ENCODE measurements around the gene CYP2A6.
"Not testable (repeated sequence)": the region's sequence is repeated elsewhere in the genome, so short reads cannot be mapped to it uniquely, and the experiment has no call there.

The CYP2A6 gene

DNA sequence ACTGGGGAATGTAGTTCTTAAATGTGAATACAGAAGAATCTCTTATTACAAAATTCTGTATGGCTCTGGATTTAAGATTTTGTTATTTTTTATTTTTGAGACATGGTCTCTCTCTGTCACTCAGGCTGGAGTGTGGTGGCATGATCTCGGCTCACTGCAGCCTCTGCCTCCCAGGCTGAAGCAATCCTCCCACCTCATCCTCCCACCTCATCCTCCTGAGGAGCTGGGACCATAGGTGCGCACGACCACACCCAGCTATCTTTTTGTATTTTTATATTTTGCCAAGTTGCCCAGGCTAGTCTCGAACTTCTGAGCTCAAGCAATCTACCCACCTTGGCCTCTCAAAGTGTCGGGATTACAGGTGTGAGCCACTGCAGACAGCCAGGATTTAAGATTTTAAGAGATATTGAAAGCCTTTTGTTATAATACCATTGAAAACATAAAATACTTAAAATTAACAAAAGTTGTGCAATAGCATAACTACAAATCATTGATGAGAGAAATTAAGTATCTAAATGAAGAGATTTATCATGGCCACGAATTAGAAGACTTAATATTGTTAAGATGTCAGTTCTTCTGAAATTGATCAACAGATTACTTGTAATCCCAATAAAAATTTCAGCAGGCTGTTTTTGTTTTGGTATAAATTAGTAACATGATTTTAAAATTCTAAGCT lies 13.4 kb downstream of the CYP2A6 start:
- H3K4me3 ChIP-seq (ENCODE audit: low read depth, low read length): no peak overlapping the region
- TF ChIP-seq, protein P1, sequence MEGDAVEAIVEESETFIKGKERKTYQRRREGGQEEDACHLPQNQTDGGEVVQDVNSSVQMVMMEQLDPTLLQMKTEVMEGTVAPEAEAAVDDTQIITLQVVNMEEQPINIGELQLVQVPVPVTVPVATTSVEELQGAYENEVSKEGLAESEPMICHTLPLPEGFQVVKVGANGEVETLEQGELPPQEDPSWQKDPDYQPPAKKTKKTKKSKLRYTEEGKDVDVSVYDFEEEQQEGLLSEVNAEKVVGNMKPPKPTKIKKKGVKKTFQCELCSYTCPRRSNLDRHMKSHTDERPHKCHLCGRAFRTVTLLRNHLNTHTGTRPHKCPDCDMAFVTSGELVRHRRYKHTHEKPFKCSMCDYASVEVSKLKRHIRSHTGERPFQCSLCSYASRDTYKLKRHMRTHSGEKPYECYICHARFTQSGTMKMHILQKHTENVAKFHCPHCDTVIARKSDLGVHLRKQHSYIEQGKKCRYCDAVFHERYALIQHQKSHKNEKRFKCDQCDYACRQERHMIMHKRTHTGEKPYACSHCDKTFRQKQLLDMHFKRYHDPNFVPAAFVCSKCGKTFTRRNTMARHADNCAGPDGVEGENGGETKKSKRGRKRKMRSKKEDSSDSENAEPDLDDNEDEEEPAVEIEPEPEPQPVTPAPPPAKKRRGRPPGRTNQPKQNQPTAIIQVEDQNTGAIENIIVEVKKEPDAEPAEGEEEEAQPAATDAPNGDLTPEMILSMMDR (IDR thresholded peaks at IDR 0.05; ENCODE audit: low read depth, low read length): no peak

DNA sequence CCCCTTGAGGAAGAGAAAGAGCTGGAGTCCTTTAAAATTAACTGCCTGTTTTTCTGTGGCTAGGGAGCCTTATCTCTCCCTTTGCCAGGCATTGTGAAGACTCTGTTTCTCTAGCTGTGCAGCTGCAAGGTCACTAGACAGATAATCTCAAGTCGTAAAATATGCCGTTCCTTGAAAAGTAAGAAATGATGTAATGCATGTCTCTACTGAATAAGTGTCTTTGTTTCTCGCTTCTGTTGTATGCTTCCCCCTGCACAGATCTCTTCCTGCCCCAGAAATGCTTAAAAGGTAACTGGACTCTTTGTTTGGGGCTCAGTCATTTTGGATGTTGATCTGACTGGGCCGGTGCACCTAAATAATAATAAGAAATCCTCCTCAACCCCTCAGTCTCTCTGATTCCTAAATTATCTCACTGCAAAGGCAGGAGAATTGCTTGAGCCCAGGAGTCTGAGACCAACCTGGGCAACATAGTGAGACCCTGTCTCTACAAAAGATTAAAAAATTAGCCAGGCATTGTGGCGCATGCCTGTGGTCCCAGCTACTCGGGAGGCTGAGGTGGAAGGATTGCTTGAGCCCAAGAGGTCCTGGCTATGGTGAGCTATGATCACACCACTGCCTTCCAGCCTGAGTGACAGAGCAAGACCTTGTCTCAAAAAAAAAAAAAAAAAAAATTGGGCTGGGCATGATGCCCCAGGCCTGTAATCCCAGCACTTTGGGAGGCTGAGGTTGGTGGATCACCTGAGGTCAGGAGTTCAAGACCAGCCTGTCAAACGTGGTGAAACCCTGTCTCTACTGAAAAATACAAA lies 16.3 kb downstream of the CYP2A6 start:
- not testable (repeated sequence) for H3K4me3 ChIP-seq (ENCODE audit: low read depth, low read length)

DNA sequence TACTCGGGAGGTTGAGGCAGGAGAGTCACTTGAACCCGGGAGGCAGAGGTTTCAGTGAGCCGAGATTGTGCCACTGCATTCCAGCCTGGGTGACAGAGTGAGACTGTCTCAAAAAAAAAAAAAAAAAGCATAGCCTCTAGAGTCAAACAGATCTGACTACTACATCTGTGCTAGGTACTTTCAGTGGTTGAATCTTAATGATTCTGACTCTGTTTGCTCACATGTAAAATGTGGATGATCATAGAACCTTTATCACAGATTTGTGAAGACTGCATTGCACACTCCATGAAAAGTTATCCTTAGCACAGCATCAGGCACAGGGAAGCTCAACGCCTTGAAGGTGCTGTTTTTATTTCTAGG lies 17.8 kb downstream of the CYP2A6 start:
- not testable (repeated sequence) for H3K4me3 ChIP-seq (ENCODE audit: low read depth, low read length)

GRCh38 chr19:40831502-40832430 lies 18.5 kb downstream of the CYP2A6 start:
- TF ChIP-seq, protein P1 (IDR thresholded peaks at IDR 0.05; ENCODE audit: low read depth, low read length): no peak

GRCh38 chr19:40830741-40831140 lies 19.5 kb downstream of the CYP2A6 start:
- H3K4me3 ChIP-seq (ENCODE audit: low read depth, low read length): not testable (repeated sequence)

More at GRCh38 chr19:40831502-40832430, 18.5 kb downstream of the CYP2A6 start:
- no peak overlapping the region for H3K4me3 ChIP-seq (ENCODE audit: low read depth, low read length)

DNA sequence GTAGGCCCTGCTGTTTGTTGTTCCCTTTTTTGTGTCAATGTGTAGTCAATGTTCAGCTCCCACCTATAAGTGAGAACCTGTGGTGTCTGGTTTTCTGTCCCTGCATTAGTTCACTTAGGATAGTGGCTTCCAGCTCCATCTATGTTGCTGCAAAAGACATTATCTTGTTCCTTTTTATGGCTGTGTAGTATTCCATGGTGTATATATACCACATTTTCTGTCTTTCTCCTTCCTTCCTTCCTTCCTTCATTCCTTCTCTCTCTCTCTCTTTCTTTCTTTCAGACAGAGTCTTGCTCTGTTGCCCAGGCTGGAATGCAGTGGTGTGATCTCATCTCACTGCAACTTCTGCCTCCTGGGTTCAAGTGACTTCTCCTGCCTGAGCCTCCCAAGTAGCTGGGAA lies 21.0 kb downstream of the CYP2A6 start:
- H3K4me3 ChIP-seq (ENCODE audit: low read depth, low read length): no peak overlapping the region
- TF ChIP-seq, protein P1 (IDR thresholded peaks at IDR 0.05; ENCODE audit: low read depth, low read length): no peak

GRCh38 chr19:40827386-40828247 lies 22.6 kb downstream of the CYP2A6 start:
- TF ChIP-seq, protein P1 (IDR thresholded peaks at IDR 0.05; ENCODE audit: low read depth, low read length): no peak
- no peak overlapping the region for H3K4me3 ChIP-seq (ENCODE audit: low read depth, low read length)

- H3K4me3 ChIP-seq (ENCODE audit: low read depth, low read length): not testable (repeated sequence)
These were observed 23.4 kb downstream of the CYP2A6 start for GRCh38 chr19:40826699-40827385.

DNA sequence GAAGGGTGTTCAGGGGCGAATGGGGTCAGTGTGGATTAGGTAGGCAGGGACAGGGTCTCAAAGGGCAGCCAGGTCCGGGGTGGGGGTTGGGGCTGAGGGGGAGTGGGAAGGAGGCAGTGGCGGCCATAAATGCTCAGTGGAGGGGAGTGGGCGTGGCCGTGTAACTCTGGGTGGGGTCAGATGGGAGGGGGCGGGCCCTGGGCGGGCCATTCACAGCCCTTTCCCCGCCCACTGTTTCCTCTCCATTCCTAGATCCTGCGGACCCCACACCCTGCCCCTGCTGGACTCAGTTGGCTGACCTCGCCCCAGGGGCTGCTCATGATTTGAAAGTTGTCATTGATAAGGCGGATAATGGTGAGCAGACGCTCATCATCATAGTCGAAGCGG lies 23.9 kb downstream of the CYP2A6 start:
- not testable (repeated sequence) for H3K4me3 ChIP-seq (ENCODE audit: low read depth, low read length)

GRCh38 chr19:40825460-40826095 lies 24.7 kb downstream of the CYP2A6 start:
- not testable (repeated sequence) for H3K4me3 ChIP-seq (ENCODE audit: low read depth, low read length)

GRCh38 chr19:40824916-40825315 lies 25.3 kb downstream of the CYP2A6 start:
- not testable (repeated sequence) for H3K4me3 ChIP-seq (ENCODE audit: low read depth, low read length)

DNA sequence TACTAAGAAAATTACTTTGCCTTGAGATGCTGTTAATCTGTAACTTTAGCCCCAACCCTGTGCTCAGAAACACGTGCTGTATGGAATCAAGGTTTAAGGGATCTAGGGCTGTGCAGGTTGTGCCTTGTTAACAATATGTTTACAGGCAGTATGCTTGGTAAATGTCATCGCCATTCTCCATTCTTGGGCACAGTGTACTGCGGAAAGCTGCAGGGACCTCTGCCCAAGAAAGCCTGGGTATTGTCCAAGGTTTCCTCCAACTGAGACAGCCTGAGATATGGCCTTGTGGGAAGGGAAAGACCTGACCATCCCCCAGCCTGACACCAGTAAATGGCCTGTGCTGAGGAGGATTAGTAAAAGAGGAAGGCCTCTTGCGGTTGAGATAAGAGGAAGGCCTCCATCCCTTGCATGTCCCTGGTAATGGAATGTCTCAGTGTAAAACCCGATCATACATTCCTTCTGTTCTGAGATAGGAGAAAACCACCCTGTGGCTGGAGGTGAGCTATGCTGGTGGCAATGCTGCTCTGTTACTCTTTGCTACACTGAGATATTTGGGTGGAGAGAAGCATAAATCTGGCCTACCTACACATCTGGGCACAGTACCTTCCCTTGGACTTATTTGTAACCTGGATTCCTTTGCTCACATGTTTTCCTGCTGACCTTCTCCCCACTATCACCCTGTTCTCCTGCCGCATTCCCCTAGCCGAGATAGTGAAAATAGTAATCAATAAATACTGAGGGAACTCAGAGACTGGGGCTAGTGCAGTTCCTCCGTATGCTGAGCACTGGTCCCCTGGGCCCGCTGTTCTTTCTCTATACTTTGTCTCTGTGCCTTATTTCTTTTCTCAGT lies 27.3 kb downstream of the CYP2A6 start:
- not testable (repeated sequence) for H3K4me3 ChIP-seq (ENCODE audit: low read depth, low read length)
